ENCODE results near the gene ARHGAP25. TPM values are rescaled to one million over a fixed set of nuclear protein-coding genes. Genes with fewer than 3 reads are reported as not detected.

The ARHGAP25 gene
- total RNA-seq, 1 experiment from 2014 or later = 0.27 TPM

DNA sequence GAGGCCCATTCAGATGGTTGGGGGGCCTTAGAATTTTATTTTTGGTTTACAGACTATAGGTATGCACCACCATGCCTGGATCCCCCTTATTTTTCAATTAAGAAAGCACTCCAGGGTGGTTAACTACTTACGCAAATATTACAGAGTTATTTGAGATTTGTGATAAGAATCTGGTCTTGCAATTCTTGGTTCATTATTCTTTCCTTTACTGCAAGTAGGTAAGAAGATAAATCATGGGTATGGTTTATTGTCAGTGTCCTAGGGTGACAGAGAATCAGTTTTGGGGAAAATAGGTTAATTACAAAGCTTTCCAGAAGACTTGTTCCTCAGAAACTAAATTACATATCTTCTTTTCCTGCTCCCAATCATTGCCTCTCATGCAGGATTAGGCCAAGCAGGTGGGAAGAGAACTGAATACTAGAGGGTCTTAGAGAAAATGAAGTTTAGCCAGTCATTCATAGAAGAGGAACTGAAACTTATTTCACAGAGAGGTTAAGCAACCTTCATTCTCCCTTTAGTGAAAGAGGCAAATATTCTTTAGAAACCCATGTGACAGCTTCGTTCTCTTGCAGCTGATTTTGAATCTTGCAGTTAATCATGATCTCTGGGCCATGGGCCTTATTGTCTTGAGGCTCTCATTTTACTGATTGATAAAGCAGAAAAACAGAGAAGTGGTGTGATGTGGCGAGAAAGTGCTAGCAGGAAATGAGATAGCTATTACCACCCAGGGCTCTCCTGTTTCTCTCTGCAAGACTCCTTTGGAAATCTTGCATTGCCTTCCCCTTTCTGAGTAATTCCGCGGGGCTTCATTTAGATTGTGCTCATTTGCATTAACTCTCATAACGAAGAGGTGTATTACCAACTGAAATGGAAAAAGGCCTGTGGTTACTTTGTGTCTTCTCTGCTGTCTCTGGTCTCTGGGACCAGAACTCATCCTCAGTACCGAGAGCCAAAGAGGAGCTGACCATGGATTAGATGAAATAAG, 44.8 kb upstream of the ARHGAP25 start:
- Histone ChIP-seq H3K36me3 (ENCODE audit: control insufficient read depth in 1 of 2, insufficient read depth in 2 of 2, low read length in 2 of 2) (no peaks in the 10 kb centered on the region), H4K20me1 (ENCODE audit: insufficient read depth) (no peaks in the 10 kb centered on the region), H3K79me2 (ENCODE audit: insufficient read depth, low read length) (no peaks in the 10 kb centered on the region), H3K9ac (ENCODE audit: low read length) (no peak overlapping the region), H2AFZ (ENCODE audit: low read depth, low read length, poor library complexity, severe bottlenecking) (no peak overlapping the region), H3K9me3 (ENCODE audit: control insufficient read depth in 1 of 2, insufficient read depth in 1 of 2, low read depth in 1 of 2, low read length in 2 of 2) (no peaks in the 10 kb centered on the region), H3K4me1 (ENCODE audit: control insufficient read depth in 1 of 2, insufficient read depth in 2 of 2, low read length in 2 of 2) (no peaks in the 10 kb centered on the region), H3K27me3 (ENCODE audit: insufficient read depth, low read length) (no peaks in the 10 kb centered on the region), H3K4me3 (replicated peaks in 1 of 2; ENCODE audit: low read depth in 1 of 2, low read length in 2 of 2) (no peak overlapping the region), H3K27ac (ENCODE audit: low read depth, low read length) (no peak overlapping the region), H3K9me2 (ENCODE audit: insufficient read depth) (no peaks in the 10 kb centered on the region), H3K4me2 (ENCODE audit: low read length) (no peak overlapping the region)
- intact Hi-C loops (cut with micrococcal nuclease) = no loop called here
- ChIA-PET POLR2A (no interaction called here), RAD21 (ENCODE audit: low non-redundant PET in 1 of 2, low total read pairs in 2 of 2, uncharacterized antibody in 2 of 2, unreplicated experiment in 2 of 2) (no interaction called here), CTCF (interaction anchor here (2.3 kb wide), 1 partner anchor 19 kb away, joined by 7 read pairs; no protein-coding TSS in a partner anchor)
- ATAC-seq = no peak
- TF ChIP-seq, protein P1, sequence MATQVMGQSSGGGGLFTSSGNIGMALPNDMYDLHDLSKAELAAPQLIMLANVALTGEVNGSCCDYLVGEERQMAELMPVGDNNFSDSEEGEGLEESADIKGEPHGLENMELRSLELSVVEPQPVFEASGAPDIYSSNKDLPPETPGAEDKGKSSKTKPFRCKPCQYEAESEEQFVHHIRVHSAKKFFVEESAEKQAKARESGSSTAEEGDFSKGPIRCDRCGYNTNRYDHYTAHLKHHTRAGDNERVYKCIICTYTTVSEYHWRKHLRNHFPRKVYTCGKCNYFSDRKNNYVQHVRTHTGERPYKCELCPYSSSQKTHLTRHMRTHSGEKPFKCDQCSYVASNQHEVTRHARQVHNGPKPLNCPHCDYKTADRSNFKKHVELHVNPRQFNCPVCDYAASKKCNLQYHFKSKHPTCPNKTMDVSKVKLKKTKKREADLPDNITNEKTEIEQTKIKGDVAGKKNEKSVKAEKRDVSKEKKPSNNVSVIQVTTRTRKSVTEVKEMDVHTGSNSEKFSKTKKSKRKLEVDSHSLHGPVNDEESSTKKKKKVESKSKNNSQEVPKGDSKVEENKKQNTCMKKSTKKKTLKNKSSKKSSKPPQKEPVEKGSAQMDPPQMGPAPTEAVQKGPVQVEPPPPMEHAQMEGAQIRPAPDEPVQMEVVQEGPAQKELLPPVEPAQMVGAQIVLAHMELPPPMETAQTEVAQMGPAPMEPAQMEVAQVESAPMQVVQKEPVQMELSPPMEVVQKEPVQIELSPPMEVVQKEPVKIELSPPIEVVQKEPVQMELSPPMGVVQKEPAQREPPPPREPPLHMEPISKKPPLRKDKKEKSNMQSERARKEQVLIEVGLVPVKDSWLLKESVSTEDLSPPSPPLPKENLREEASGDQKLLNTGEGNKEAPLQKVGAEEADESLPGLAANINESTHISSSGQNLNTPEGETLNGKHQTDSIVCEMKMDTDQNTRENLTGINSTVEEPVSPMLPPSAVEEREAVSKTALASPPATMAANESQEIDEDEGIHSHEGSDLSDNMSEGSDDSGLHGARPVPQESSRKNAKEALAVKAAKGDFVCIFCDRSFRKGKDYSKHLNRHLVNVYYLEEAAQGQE (IDR thresholded peaks at IDR 0.05; ENCODE audit: low read depth) = no peak
- TF ChIP-seq, protein P2, sequence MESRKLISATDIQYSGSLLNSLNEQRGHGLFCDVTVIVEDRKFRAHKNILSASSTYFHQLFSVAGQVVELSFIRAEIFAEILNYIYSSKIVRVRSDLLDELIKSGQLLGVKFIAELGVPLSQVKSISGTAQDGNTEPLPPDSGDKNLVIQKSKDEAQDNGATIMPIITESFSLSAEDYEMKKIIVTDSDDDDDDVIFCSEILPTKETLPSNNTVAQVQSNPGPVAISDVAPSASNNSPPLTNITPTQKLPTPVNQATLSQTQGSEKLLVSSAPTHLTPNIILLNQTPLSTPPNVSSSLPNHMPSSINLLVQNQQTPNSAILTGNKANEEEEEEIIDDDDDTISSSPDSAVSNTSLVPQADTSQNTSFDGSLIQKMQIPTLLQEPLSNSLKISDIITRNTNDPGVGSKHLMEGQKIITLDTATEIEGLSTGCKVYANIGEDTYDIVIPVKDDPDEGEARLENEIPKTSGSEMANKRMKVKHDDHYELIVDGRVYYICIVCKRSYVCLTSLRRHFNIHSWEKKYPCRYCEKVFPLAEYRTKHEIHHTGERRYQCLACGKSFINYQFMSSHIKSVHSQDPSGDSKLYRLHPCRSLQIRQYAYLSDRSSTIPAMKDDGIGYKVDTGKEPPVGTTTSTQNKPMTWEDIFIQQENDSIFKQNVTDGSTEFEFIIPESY (IDR thresholded peaks at IDR 0.05; ENCODE audit: extremely low read depth, insufficient replicate concordance, low read length) = no peak
- TF ChIP-seq, protein P3, sequence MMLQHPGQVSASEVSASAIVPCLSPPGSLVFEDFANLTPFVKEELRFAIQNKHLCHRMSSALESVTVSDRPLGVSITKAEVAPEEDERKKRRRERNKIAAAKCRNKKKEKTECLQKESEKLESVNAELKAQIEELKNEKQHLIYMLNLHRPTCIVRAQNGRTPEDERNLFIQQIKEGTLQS (IDR thresholded peaks at IDR 0.05) = no peak
- TF ChIP-seq JUND (IDR thresholded peaks at IDR 0.05) (no peak), ELF1 (IDR thresholded peaks at IDR 0.05; ENCODE audit: borderline replicate concordance, low read depth) (no peak), ZFX (IDR thresholded peaks at IDR 0.05) (no peak), TCF7L2 (IDR thresholded peaks at IDR 0.05; ENCODE audit: borderline replicate concordance, extremely low read depth, insufficient read depth, insufficient read length) (no peak), SP1 (IDR thresholded peaks at IDR 0.05; ENCODE audit: low read depth) (no peak), SRF (IDR thresholded peaks at IDR 0.05; ENCODE audit: low read depth) (no peak), EZH2phosphoT487 (IDR thresholded peaks at IDR 0.05; ENCODE audit: borderline replicate concordance) (no peak), POLR2AphosphoS5 (IDR thresholded peaks at IDR 0.05; ENCODE audit: low read depth, low read length) (no peak), EZH2 (IDR thresholded peaks at IDR 0.05) (no peak), ZNF274 (IDR thresholded peaks at IDR 0.05; ENCODE audit: low read depth, low read length) (no peak)
- no TSS peak for BruUV-seq (replicated peaks)
- no peak for DNase-seq (ENCODE audit: low read depth, low spot score)
